ENCODE results near the gene DHX32.

The DHX32 gene

GRCh38 chr10:125878957-125879835, 1.9 kb downstream of the DHX32 start:
- H3K4me1 ChIP-seq (ENCODE audit: insufficient read depth, low read length): peaks cover 17% of the 10 kb centered on the region
- H3K9ac ChIP-seq (ENCODE audit: low read depth, low read length): no peak overlapping the region
- peaks cover 8% of the 10 kb centered on the region for H3K9me3 ChIP-seq (ENCODE audit: control insufficient read depth, insufficient read depth, low read length)
- no peaks in the 10 kb centered on the region; the same call in 1 of the 2 replicates for H3K36me3 ChIP-seq (ENCODE audit: insufficient read depth, low read length)

GRCh38 chr10:125871338-125871737, 9.8 kb downstream of the DHX32 start:
- no peaks in the 10 kb centered on the region for H3K4me1 ChIP-seq (ENCODE audit: insufficient read depth, low read length)
- H3K9me3 ChIP-seq (ENCODE audit: control insufficient read depth, insufficient read depth, low read length): peaks cover 5% of the 10 kb centered on the region
- H3K9ac ChIP-seq (ENCODE audit: low read depth, low read length): no peak overlapping the region
- H3K36me3 ChIP-seq (ENCODE audit: insufficient read depth, low read length): no peaks in the 10 kb centered on the region

- Histone ChIP-seq H3K9me3 (ENCODE audit: control insufficient read depth, insufficient read depth, low read length) (no peaks in the 10 kb centered on the region), H3K9ac (ENCODE audit: low read depth, low read length) (no peak overlapping the region), H3K4me1 (ENCODE audit: insufficient read depth, low read length) (no peaks in the 10 kb centered on the region), H3K36me3 (ENCODE audit: insufficient read depth, low read length) (no peaks in the 10 kb centered on the region; the same call in 1 of the 2 replicates)
Measured at GRCh38 chr10:125868372-125868975, 12.6 kb downstream of the DHX32 start.

GRCh38 chr10:125866421-125867029, 14.6 kb downstream of the DHX32 start:
- H3K9ac ChIP-seq (ENCODE audit: low read depth, low read length): no peak overlapping the region

GRCh38 chr10:125865120-125865519, 16.0 kb downstream of the DHX32 start:
- Histone ChIP-seq H3K9ac (ENCODE audit: low read depth, low read length) (no peak overlapping the region), H3K36me3 (ENCODE audit: insufficient read depth, low read length) (no peaks in the 10 kb centered on the region; the same call in 1 of the 2 replicates), H3K4me1 (ENCODE audit: insufficient read depth, low read length) (no peaks in the 10 kb centered on the region), H3K9me3 (ENCODE audit: control insufficient read depth, insufficient read depth, low read length) (no peaks in the 10 kb centered on the region)

More at GRCh38 chr10:125866421-125867029, 14.6 kb downstream of the DHX32 start:
- H3K36me3 ChIP-seq (ENCODE audit: insufficient read depth, low read length): no peaks in the 10 kb centered on the region; the same call in 1 of the 2 replicates
- no peaks in the 10 kb centered on the region for H3K4me1 ChIP-seq (ENCODE audit: insufficient read depth, low read length)
- no peaks in the 10 kb centered on the region for H3K9me3 ChIP-seq (ENCODE audit: control insufficient read depth, insufficient read depth, low read length)

- H3K36me3 ChIP-seq (ENCODE audit: insufficient read depth, low read length): peaks cover 4% of the 10 kb centered on the region
- H3K9ac ChIP-seq (ENCODE audit: low read depth, low read length): no peak overlapping the region
- H3K4me1 ChIP-seq (ENCODE audit: insufficient read depth, low read length): no peaks in the 10 kb centered on the region
- H3K9me3 ChIP-seq (ENCODE audit: control insufficient read depth, insufficient read depth, low read length): no peaks in the 10 kb centered on the region
Measured at GRCh38 chr10:125859128-125859817, 21.8 kb downstream of the DHX32 start.

- Histone ChIP-seq H3K36me3 (ENCODE audit: insufficient read depth, low read length) (peaks cover 4% of the 10 kb centered on the region), H3K9ac (ENCODE audit: low read depth, low read length) (no peak overlapping the region), H3K4me1 (ENCODE audit: insufficient read depth, low read length) (no peaks in the 10 kb centered on the region), H3K9me3 (ENCODE audit: control insufficient read depth, insufficient read depth, low read length) (no peaks in the 10 kb centered on the region)
Measured at GRCh38 chr10:125857185-125857760, 23.8 kb downstream of the DHX32 start.

- no peak overlapping the region for H3K9ac ChIP-seq (ENCODE audit: low read depth, low read length)
- H3K9me3 ChIP-seq (ENCODE audit: control insufficient read depth, insufficient read depth, low read length): no peaks in the 10 kb centered on the region
- peaks cover 12% of the 10 kb centered on the region for H3K36me3 ChIP-seq (ENCODE audit: insufficient read depth, low read length)
- H3K4me1 ChIP-seq (ENCODE audit: insufficient read depth, low read length): no peaks in the 10 kb centered on the region
Measured at GRCh38 chr10:125852487-125852886, 28.6 kb downstream of the DHX32 start.

- no peak overlapping the region for H3K9ac ChIP-seq (ENCODE audit: low read depth, low read length)
- H3K36me3 ChIP-seq (ENCODE audit: insufficient read depth, low read length): peaks cover 12% of the 10 kb centered on the region
- no peaks in the 10 kb centered on the region for H3K9me3 ChIP-seq (ENCODE audit: control insufficient read depth, insufficient read depth, low read length)
- no peaks in the 10 kb centered on the region for H3K4me1 ChIP-seq (ENCODE audit: insufficient read depth, low read length)
Measured at GRCh38 chr10:125850766-125851731, 30.0 kb downstream of the DHX32 start.

- no peaks in the 10 kb centered on the region for H3K9me3 ChIP-seq (ENCODE audit: control insufficient read depth, insufficient read depth, low read length)
- peaks cover 12% of the 10 kb centered on the region for H3K36me3 ChIP-seq (ENCODE audit: insufficient read depth, low read length)
Measured at GRCh38 chr10:125849448-125849847, 31.6 kb downstream of the DHX32 start.

GRCh38 chr10:125848857-125849256, 32.2 kb downstream of the DHX32 start:
- Histone ChIP-seq H3K4me1 (ENCODE audit: insufficient read depth, low read length) (no peaks in the 10 kb centered on the region), H3K36me3 (ENCODE audit: insufficient read depth, low read length) (peaks cover 12% of the 10 kb centered on the region), H3K9me3 (ENCODE audit: control insufficient read depth, insufficient read depth, low read length) (no peaks in the 10 kb centered on the region), H3K9ac (ENCODE audit: low read depth, low read length) (no peak overlapping the region)

More at GRCh38 chr10:125849448-125849847, 31.6 kb downstream of the DHX32 start:
- Histone ChIP-seq H3K9ac (ENCODE audit: low read depth, low read length) (no peak overlapping the region), H3K4me1 (ENCODE audit: insufficient read depth, low read length) (no peaks in the 10 kb centered on the region)

- peaks cover 12% of the 10 kb centered on the region for H3K36me3 ChIP-seq (ENCODE audit: insufficient read depth, low read length)
- no peaks in the 10 kb centered on the region for H3K9me3 ChIP-seq (ENCODE audit: control insufficient read depth, insufficient read depth, low read length)
- no peak overlapping the region for H3K9ac ChIP-seq (ENCODE audit: low read depth, low read length)
- no peaks in the 10 kb centered on the region for H3K4me1 ChIP-seq (ENCODE audit: insufficient read depth, low read length)
Measured at GRCh38 chr10:125848371-125848770, 32.7 kb downstream of the DHX32 start.

GRCh38 chr10:125846894-125847293, 34.2 kb downstream of the DHX32 start:
- no peaks in the 10 kb centered on the region for H3K4me1 ChIP-seq (ENCODE audit: insufficient read depth, low read length)
- peaks cover 12% of the 10 kb centered on the region for H3K36me3 ChIP-seq (ENCODE audit: insufficient read depth, low read length)
- H3K9me3 ChIP-seq (ENCODE audit: control insufficient read depth, insufficient read depth, low read length): no peaks in the 10 kb centered on the region
- no peak overlapping the region for H3K9ac ChIP-seq (ENCODE audit: low read depth, low read length)

Measured in ES-I3 (cell line).